ENCODE results near the gene NTM.
"Not testable (repeated sequence)": the region's sequence is repeated elsewhere in the genome, so short reads cannot be mapped to it uniquely, and the experiment has no call there.

The NTM gene

DNA sequence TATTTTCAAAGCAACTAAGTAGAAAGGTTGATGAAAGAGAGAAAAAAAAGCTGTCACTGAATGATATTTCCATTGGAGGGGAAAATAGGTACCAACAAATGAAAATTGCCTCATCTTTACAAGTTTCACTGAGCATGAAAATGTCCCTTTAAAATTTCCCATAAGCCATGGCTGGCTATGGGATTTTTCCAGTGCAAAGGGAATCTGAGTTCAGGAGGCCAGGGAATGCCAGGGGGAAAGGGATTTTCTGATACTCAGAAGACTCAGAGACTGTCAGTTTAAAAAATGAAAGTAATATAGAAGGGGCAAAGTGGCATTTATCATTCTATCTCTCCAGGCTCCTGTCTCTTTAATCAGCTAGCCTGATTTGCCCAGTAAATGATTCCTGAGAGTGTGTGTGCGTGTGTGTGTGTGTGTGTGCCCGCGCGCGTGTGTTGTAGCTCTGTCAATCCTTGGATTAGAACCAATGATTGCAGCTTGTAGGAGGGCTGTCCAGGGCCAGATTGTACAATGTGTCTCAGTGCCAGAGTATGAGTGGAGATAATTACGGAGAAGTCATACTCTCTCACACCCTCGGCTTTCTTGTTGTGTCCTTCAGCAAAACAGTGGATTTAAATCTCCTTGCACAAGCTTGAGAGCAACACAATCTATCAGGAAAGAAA lies at the start of gene NTM:
TSS of gene NTM (plus strand) at position 526 of the 662 bp plus-strand sequence.
- DNase-seq (ENCODE audit: low read depth in 2 of 2) = no peak

DNA sequence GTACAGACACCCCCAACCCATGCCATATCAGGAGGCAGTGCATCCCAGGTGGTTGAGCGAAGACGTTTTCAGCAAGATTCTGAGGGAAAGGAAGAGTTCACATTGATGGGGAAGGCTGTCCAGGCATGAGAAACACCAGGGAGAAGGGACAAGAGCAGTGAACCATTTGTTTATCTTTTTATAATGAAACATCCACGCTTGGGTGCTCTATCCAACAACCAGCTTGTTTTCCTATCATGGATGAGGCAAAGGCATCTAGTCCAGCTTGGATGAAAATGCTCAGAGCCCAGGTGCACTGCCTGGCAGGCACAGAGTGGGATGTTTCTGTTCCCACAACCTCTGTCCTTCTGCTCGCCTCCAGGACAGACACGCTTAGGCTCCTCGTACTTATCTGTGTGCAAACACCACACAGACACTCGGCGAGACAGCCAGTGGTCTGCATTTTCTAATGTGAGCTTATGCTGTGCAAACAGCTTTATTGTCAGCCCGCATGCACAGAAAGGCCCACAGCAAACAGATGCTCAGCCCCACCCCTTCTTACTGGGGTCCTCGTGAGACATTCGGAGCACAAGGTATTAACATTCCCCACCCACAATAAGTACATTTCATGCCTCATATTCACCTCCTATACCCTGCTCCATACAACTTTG lies 45.4 kb upstream of the NTM start:
- no peak for DNase-seq (ENCODE audit: low read depth in 2 of 2)

GRCh38 chr11:131326829-131327228 lies 43.6 kb upstream of the NTM start:
- no peak for DNase-seq (ENCODE audit: low read depth in 2 of 2)

GRCh38 chr11:131327421-131327820 lies 43.0 kb upstream of the NTM start:
- DNase-seq (ENCODE audit: low read depth in 2 of 2) = no peak

DNA sequence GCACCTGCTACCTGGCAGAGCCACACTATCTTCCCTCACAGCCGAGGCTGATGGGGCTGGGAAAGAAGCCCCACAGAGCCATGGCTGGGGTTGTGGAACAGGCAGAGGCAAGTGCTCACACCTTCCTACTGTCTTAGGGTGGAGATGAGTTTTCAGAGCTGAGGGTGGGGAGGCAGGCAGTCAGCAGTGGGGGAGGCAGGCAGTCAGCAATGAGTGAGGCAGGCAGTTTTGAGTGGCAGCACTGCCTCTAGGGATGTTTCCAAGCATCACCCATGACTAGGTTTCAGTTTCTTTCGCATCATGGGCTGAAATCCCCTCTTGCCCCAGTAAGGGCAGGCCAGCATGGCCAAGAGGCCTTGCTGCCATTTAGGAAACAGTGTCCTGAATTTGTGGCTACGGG lies 41.6 kb upstream of the NTM start:
- DNase-seq (ENCODE audit: low read depth in 2 of 2) = no peak

- DNase-seq (ENCODE audit: low read depth in 2 of 2) = no peak
These were observed 39.4 kb upstream of the NTM start for GRCh38 chr11:131331010-131331409.

GRCh38 chr11:131331546-131331945 lies 38.9 kb upstream of the NTM start:
- no peak for DNase-seq (ENCODE audit: low read depth in 2 of 2)

DNA sequence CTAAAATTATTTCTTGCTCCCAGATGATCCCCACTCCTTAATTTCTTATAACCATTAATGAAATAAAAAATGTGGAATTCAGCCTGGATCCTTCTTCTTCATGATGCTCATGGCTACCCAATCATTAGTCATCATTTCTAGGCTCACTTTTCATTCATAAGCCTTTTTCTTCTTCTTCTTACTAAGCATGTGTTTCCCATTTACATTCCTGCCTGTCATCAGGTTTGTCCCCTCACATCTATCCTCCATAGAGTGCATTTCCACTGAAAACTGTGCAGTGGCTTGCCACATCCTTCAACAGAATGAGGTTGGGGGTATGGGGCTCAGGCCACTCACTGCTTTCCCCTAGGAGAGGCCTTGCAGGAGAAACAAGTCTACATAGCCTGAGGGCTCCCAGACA lies 35.8 kb upstream of the NTM start:
- no peak for DNase-seq (ENCODE audit: low read depth in 2 of 2)

GRCh38 chr11:131341900-131342299 lies 28.5 kb upstream of the NTM start:
- DNase-seq (ENCODE audit: low read depth in 2 of 2) = not testable (repeated sequence)

DNA sequence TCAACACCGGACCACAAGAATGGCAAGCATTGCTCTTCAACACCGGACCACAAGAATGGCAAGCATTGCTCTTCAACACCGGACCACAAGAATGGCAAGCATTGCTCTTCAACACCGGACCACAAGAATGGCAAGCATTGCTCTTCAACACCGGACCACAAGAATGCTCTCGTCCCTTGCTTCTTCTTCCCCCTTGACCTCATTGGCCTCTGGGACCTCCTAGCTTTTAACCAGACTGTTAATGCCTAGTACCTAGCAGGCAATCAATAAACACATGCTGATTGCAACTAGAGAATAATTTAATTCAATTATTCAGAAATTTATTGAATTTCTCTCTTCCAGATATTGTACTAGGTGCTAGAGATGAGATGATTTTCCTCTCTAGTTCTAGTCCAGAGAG lies 28.0 kb upstream of the NTM start:
- not testable (repeated sequence) for DNase-seq (ENCODE audit: low read depth in 2 of 2)

GRCh38 chr11:131345406-131345805 lies 25.0 kb upstream of the NTM start:
- DNase-seq (ENCODE audit: low read depth in 2 of 2) = no peak

- DNase-seq (ENCODE audit: low read depth in 2 of 2) = no peak
These were observed 20.9 kb upstream of the NTM start for GRCh38 chr11:131349368-131350086.

DNA sequence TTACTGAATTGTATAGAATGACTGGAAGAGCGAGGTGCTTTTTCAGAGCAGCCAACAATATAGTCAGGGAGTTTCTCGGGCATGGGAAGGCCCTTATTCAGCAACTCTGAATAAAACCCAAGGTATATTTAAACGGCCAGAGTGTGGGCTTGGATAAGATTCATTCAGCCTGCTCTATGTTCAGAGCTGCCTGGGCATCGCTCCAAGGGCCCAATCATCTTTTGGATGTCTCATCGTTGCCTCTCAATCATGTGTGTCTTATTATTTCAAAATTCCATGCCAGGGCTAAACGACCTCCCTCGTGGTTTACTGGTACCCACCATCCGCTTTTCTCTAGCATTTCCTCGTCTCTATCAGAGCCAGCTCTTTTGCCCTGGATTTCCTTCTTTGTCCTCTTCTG lies 19.5 kb upstream of the NTM start:
- DNase-seq (ENCODE audit: low read depth in 2 of 2) = no peak

DNA sequence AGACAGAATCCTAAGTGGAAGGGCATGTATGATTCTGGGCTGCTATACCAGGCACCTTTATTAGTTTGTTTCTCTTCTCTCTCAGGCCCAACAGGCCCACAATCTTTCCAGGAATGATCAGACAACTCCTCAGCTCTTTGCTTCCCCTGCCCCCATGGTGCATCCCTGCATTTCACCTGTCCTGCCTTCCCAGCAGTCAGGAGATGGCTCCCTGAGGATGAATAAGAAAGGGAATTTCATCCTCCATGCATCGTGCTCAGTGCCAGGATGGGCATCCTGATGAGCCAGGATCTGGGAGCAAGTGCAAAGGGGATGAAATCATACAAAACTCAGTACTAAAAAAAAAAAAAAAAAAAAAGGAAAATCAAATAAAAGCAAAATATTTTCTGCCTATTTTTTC lies 18.6 kb upstream of the NTM start:
- DNase-seq (ENCODE audit: low read depth in 2 of 2) = no peak

GRCh38 chr11:131353766-131354165 lies 16.6 kb upstream of the NTM start:
- no peak for DNase-seq (ENCODE audit: low read depth in 2 of 2)

GRCh38 chr11:131354251-131354701 lies 16.1 kb upstream of the NTM start:
- no peak for DNase-seq (ENCODE audit: low read depth in 2 of 2)

GRCh38 chr11:131356206-131356605 lies 14.2 kb upstream of the NTM start:
- DNase-seq (ENCODE audit: low read depth in 2 of 2) = no peak

DNA sequence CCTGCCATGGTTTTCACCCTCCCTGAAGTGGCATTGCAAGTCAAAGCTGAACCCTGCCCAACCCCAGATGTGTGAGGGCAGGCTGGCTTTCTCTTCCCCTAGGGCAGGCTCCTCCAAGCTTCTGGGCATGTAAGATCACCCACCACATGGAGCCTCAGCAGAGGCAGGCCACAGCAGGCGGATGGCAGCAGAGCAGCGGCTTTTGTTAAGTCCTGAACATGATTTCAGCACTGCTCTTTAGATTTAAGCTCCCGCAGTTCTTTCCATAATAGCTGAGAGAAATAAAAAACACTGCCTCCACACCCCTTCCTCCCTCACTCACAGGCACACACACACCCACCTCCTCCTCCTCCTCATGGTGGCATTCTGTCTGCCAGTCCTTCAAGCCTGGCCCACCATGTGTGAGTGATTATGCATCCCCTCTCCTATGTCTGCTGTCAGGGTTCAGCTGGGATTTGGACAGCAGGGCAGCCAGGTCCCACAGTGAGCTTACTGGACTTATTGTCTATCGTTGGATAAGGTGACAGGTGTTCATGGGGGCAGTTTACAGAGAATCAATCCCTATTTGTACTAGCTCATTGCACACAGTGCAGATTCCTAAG lies 5.0 kb upstream of the NTM start:
- no peak for DNase-seq (ENCODE audit: low read depth in 2 of 2)

- no peak for DNase-seq (ENCODE audit: low read depth in 2 of 2)
These were observed 731 bp downstream of the NTM start for GRCh38 chr11:131370901-131371790.

GRCh38 chr11:131371791-131372104 lies 1.3 kb downstream of the NTM start:
- no peak for DNase-seq (ENCODE audit: low read depth in 2 of 2)

DNA sequence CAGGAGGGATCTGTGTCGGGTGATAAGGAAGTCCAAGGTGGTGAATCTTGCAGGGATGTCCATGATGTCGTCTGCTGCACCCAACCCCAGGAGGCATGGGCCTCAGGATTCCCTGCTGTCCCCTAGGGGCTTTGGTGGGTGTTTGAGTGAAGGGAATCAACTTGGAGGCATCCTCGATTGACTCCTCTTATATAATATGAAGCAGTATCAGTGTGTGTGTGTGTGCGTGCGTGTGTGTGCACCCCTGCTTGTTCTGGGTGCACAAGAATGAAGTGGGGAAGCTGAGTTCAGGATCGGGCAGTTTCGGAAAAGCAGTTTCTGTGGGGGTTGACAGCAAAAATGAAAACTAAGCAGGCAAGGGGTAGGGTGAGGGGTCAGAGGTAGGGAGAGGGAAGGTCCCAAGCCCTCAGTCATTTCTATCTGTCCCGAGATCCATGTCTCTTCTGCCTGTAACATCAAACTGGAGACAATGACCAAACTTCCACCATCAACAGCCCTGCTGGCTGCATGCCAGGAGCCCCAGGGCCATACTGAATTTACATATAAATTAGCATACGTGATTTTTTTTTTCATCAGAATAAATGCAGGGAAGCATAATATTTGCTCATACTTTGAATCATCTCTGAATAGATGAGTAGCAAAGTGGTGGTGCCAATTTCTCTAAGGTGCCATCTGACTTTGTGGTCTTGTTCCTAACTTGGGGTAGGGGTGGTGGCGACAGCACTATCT lies 2.0 kb downstream of the NTM start:
- DNase-seq (ENCODE audit: low read depth in 2 of 2) = no peak

Data from stimulated activated CD8-positive, alpha-beta memory T cell treated with anti-CD3 and anti-CD28 coated beads, Interleukin-2, amount 100 ng/mL, for 1 hour (primary cell).